Measurements from ENCODE around the gene CRKL. TPM values are rescaled to one million over a fixed set of nuclear protein-coding genes. Genes with fewer than 3 reads are reported as not detected.
A peak's percentile ranks its signal among the peaks of the same experiment; 100 is the strongest.

Gene CRKL
- total and polyA plus RNA-seq, 2 of the 4 experiments (the other 2 are of a cell fraction) = 20.6 to 35.5 TPM

DNA sequence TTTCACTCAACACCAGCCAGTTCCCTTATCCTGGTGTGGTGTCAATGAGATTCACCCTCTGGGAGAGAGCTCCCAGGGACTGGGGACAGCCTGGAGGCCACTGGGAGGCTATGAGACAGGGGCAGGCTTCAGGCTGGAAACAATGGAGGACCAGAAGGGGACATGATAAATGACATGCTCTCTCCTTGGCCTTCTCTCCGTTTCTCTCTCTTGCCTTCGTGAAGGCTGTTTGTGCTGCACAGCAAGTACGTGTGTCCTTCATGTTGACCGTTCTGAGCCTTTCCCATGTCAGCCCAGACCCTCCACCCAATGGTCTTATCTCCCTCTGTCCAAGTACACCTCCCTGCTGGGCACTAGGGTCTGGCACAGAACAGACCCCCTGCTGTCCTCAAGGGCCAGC, 63.3 kb downstream of the CRKL start:
- H3K14ac ChIP-seq (replicated peaks; ENCODE audit: low read depth, low read length) = no peak overlapping the region
- H3K4me1 ChIP-seq (ENCODE audit: control insufficient read depth, insufficient read depth, low read length) = peaks cover 11% of the 10 kb centered on the region
- TF ChIP-seq RCOR1 (IDR thresholded peaks at IDR 0.05; ENCODE audit: insufficient replicate concordance, low read length) = no peak
- no peak for TF ChIP-seq POLR2A (IDR thresholded peaks at IDR 0.05; ENCODE audit: low read depth, low read length)
- no peak for TF ChIP-seq MXI1 (IDR thresholded peaks at IDR 0.05; ENCODE audit: borderline replicate concordance, low read depth, low read length)
- no peak for TF ChIP-seq RFX5 (IDR thresholded peaks at IDR 0.05; ENCODE audit: low read depth, low read length)
- no peak for TF ChIP-seq MAFK (IDR thresholded peaks at IDR 0.05; ENCODE audit: low read depth, low read length)
- TF ChIP-seq FOS (IDR thresholded peaks at IDR 0.05; ENCODE audit: low read depth, low read length) = no peak
- TF ChIP-seq, protein P1, sequence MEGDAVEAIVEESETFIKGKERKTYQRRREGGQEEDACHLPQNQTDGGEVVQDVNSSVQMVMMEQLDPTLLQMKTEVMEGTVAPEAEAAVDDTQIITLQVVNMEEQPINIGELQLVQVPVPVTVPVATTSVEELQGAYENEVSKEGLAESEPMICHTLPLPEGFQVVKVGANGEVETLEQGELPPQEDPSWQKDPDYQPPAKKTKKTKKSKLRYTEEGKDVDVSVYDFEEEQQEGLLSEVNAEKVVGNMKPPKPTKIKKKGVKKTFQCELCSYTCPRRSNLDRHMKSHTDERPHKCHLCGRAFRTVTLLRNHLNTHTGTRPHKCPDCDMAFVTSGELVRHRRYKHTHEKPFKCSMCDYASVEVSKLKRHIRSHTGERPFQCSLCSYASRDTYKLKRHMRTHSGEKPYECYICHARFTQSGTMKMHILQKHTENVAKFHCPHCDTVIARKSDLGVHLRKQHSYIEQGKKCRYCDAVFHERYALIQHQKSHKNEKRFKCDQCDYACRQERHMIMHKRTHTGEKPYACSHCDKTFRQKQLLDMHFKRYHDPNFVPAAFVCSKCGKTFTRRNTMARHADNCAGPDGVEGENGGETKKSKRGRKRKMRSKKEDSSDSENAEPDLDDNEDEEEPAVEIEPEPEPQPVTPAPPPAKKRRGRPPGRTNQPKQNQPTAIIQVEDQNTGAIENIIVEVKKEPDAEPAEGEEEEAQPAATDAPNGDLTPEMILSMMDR (conservative IDR thresholded peaks at IDR 0.05; ENCODE audit: low read depth, low read length) = no peak
- no peak for TF ChIP-seq MAZ (IDR thresholded peaks at IDR 0.05; ENCODE audit: borderline replicate concordance, low read depth, low read length)
- no peak for TF ChIP-seq CEBPB (IDR thresholded peaks at IDR 0.05; ENCODE audit: low read depth, low read length)
- TF ChIP-seq, protein P2, sequence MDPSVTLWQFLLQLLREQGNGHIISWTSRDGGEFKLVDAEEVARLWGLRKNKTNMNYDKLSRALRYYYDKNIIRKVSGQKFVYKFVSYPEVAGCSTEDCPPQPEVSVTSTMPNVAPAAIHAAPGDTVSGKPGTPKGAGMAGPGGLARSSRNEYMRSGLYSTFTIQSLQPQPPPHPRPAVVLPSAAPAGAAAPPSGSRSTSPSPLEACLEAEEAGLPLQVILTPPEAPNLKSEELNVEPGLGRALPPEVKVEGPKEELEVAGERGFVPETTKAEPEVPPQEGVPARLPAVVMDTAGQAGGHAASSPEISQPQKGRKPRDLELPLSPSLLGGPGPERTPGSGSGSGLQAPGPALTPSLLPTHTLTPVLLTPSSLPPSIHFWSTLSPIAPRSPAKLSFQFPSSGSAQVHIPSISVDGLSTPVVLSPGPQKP (IDR thresholded peaks at IDR 0.05; ENCODE audit: borderline replicate concordance, low read depth, low read length) = no peak
- no peak for TF ChIP-seq BHLHE40 (IDR thresholded peaks at IDR 0.05; ENCODE audit: low read depth, low read length)
- H2AK5ac ChIP-seq (ENCODE audit: low read depth, low read length) = peak overlapping the region; percentile 48; the same call in 1 of the 2 replicates
- no TSS peak for BruUV-seq (replicated peaks)
- ChIA-PET POLR2A (ENCODE audit: unreplicated experiment) (no interaction called here), CTCF (no interaction called here)
- no peak overlapping the region for H2BK120ac ChIP-seq (ENCODE audit: low read depth, low read length)
- H3K36me3 ChIP-seq (ENCODE audit: control insufficient read depth, insufficient read depth, low read length) = peaks cover 9% of the 10 kb centered on the region
- no peak for ATAC-seq (ENCODE audit: low read depth)
- no peak overlapping the region for H2BK15ac ChIP-seq (ENCODE audit: low read depth, low read length)
- H2AK9ac ChIP-seq (replicated peaks; ENCODE audit: low read depth, low read length, poor library complexity) = no peak overlapping the region
- H2BK20ac ChIP-seq (ENCODE audit: low read depth, low read length) = no peak overlapping the region
- intact Hi-C loops (cut with micrococcal nuclease) = no loop called here
- H3K23ac ChIP-seq (ENCODE audit: low read depth, low read length) = 0 out of 2 replicates have a peak overlapping the region, but pooled peaks have one; percentile 1
- in situ Hi-C loops (cut with MboI; ENCODE audit: low sequenced_read_pairs) = no loop called here
- H4K20me1 ChIP-seq (ENCODE audit: insufficient read depth, low read length) = no peaks in the 10 kb centered on the region
- no peak overlapping the region for H2AFZ ChIP-seq (replicated peaks; ENCODE audit: low read length, poor library complexity)
- no peak overlapping the region for H2BK5ac ChIP-seq (ENCODE audit: low read depth, low read length, poor library complexity, severe bottlenecking)
- dilution Hi-C loops (cut with HindIII; ENCODE audit: low sequenced_read_pairs, unreplicated experiment) = no loop called here
- no peak overlapping the region for H3K18ac ChIP-seq (ENCODE audit: low read depth, low read length)
- no peak overlapping the region for H3K4me2 ChIP-seq (ENCODE audit: low read depth, low read length)
- H3K9ac ChIP-seq (ENCODE audit: low read depth, low read length) = no peak overlapping the region
- H3K9me3 ChIP-seq (ENCODE audit: control insufficient read depth, insufficient read depth, low read length) = peaks cover 10% of the 10 kb centered on the region
- WGBS, 2 experiments (ENCODE audit: extremely low coverage in 2 of 2, insufficient read length in 1 of 2) = 82% methylated on average over 4 of the region's 4 CpGs; no CpG with 5 or more reads in 1 of the 2 experiments
- H3K79me1 ChIP-seq (ENCODE audit: low read depth in 1 of 2, low read length in 2 of 2) = peaks cover 25 to 40% of the 10 kb centered on the region in 2 experiments
- no peak overlapping the region for H3K4ac ChIP-seq (ENCODE audit: low read depth, low read length)
- no peak overlapping the region for H3K56ac ChIP-seq (ENCODE audit: extremely low read depth, insufficient read depth, low read length)
- H3K27ac ChIP-seq (ENCODE audit: insufficient read depth, low read length) = no peak overlapping the region
- no peaks in the 10 kb centered on the region for H3K27me3 ChIP-seq (ENCODE audit: control insufficient read depth, insufficient read depth, low read length)
- H4K5ac ChIP-seq (ENCODE audit: low read depth, low read length) = no peak overlapping the region
- H3K9me1 ChIP-seq (ENCODE audit: insufficient read depth, low read length) = peaks cover 28% of the 10 kb centered on the region
- no peak overlapping the region for H3K4me3 ChIP-seq (ENCODE audit: insufficient read depth, low read depth, low read length)
- H4K8ac ChIP-seq (ENCODE audit: low read depth in 2 of 2, low read length in 2 of 2) = no peak overlapping the region
- no peak overlapping the region for H4K91ac ChIP-seq (ENCODE audit: insufficient read depth, low read depth, low read length)
- no peak for DNase-seq

Measured in IMR-90 (cell line).